HG02870 (cell line): Measurements from ENCODE around the gene VSIG10L2.

Source experiments
- ATAC-seq: cut with Tn5 transposase; IDR thresholded peaks from one replicate; pipeline ENCODE4 v1.9.1; 2021; ENCODE audit warnings: mild to moderate bottlenecking, moderate library complexity; ENCODE audit not compliant: unreplicated experiment

VSIG10L2 gene

DNA sequence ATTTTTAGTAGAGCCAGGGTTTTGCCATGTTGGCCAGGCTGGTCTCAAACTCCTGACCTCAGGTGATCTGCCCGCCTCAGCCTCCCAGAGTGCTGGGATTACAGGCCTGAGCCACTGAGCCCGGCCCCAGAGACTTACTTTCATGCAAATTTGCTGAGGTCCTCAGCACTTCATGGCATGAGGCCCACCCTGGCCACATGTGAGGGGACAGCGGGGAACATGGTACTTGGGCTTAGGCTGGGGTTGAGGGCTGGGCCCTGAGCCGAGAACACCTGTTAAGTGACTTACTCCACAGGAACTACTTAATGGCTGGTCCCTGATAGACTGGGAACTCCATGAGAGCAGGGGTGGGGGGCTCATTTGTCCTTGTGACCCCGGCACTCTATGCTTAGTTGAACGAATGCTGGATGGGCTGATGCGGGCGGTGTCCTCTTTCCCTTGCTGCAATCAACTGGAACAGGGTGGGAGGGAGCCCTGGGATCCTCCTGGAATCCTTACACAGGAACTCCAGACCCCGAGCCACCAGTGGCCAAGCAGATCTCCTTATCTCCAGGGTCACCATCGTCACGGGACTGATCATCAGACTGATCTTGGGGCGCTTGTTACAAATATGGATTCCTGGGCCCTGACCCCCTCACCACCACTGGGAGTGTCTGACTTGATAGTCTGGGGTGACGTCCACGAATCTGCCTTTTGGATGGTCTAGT, 1.0 kb downstream of the VSIG10L2 start:
- no peak for ATAC-seq

DNA sequence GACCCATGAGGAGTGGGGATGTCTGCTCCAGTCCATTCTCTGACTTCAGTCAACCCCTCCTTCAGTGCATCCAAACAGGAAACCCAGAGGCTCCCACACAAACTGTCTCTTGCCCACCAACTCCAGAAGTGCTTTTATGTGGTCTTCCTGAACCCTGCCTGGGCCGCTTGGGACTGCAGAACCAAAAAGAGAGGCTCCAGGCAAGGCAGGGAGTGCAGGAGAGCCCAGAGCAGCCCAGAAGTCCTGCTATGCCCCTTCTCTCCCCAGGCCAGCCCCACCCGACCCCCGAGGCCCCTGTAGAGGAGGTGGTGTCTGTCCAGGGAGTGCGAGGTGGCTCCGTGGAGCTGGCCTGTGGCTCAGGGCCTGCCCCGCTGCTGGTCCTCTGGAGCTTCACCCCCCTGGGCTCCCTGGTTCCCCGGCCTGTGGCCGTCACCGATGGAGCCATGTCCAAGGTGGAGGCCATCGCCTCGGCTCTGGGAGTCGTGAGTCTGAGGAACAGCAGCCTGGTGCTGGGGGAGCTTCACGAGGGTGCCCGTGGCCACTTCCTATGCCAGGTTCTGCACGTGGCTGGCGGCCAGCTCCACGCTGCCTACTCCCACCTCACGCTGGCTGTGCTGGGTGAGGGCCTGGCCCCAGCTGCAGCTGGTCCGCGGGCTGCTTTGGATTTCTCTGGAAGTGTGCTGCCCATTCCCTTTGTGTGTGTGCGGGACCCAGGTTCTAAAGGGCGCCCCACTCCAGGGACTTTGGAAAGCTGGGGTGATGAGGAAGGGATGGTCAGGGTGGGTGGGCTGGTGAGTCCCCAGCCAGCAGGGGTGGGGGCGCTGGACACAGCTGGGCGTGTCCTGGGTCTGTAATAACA, 1.8 kb downstream of the VSIG10L2 start:
- no peak for ATAC-seq

DNA sequence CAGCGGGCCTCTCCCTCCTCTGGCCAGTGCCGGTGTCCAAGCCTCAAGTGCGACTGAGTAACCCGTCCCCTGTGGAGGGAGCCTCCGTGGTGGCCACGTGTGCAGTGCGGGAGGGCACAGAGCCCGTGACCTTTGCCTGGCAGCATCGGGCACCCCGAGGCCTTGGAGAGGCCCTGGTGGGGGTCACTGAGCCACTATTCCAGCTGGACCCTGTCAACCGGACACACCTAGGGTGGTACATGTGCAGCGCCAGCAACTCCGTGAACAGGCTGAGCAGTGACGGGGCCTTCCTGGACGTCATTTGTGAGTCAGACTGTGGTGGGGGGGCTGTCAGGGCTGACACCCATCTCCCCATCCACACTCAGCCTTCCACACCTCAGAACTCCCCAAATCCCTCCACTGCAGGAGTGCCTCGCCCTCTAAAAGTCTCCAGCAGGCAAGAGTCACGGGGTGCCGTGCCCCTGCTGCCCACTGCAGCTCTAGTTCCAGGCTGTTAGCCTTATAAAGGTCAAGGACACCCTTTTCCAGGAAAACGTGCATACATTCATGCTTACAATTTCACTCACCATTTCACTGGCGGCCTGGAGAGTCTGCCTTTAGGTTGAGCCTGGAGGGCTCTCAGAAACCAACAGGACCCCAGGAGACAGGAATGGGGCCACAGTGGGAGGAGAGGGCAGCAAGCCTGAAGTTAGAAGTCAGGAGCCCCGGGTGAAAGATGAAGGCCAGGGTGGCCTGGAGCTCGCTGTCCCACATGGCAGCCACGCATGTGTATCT, 2.6 kb downstream of the VSIG10L2 start:
- no peak for ATAC-seq

DNA sequence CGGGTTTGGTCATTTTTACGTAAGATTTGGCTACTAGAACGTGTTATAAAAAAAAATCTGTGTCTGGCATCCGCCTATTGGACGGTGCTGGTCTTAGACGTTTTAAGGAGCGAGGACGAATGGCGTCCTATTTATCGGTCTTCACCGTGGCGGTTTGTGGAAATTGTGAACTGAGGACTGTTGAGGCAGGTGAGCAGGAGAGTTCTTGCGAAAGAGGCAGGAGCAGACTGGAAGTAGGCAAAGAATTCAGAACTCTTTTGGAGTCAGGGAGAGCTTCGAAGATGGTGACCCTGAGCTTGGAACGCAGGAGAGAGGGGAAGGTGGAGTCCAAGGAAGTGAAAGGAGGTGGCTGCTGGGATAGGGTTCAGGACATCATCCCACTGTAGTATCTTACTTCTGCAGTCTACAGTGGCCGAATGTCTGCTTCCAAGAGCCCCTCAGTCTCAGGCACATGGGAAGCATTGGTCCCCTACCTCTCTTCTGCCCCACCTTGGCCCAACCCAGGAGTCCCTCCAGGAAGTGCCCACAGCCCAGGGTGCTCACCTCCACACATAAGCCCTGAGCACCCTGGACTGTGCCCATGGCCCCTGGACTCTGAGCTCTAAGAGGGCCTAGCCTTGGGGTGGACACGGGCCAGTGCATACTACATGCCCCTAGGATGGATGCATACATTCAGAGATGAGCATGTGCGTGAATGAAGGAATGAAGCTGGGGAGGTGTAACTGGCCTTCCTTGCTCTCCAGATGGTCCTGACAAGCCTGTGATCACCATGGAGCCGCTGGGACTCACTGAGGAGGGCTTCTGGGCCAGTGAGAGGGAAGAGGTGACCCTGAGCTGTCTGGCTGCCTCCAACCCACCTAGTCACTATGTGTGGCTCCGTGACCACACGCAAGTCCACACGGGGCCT, 3.7 kb downstream of the VSIG10L2 start:
- no peak for ATAC-seq

- no peak for ATAC-seq
These were observed 4.3 kb downstream of the VSIG10L2 start for GRCh38 chr11:125950178-125950490.

DNA sequence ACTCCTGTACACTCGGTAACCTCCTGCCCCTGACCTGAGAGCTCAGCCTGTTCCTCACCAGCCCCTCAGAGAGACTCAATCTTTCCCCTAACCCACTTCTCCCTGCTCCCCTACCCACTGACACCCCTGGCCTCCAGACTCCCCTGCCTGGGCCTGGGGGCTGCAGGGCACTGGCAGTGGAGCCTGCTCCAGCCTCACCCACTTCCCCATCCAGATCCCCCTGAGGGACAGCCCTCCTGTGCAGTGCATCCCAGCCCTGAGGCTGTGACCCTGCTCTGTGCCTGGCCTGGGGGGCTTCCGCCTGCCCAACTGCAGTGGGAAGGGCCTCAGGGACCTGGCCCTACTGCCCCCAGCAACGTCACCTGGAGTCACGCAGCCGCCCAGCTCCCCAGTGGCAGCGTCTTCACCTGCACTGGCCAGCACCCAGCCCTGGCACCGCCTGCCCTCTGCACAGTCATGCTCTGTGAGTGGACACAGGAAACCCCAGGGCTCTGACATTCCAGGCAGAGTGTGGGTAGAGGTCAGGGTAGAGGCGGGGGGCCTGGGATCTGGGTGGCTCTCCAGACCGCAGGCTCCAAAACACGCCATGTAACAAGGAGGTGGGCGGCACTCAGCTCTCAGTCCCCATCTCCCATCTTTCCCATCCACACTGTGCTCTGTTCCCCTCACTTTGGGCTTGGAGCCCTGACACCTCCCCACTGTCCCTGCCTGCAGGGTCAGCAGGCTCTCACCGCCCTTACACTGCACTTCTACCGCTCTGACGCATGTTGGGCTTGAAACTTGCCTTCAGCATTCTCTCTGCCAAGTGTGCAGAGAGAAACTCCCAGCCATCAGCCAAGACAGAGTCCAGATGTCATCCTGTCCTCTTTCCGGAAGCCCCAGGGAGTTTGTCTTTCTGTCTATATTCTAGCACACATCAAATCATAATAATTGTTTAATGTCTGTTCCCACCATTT, 5.1 kb downstream of the VSIG10L2 start:
- no peak for ATAC-seq

- ATAC-seq = no peak
These were observed 5.9 kb downstream of the VSIG10L2 start for GRCh38 chr11:125951731-125952130.

- ATAC-seq = no peak
These were observed 6.7 kb downstream of the VSIG10L2 start for GRCh38 chr11:125952559-125952958.

DNA sequence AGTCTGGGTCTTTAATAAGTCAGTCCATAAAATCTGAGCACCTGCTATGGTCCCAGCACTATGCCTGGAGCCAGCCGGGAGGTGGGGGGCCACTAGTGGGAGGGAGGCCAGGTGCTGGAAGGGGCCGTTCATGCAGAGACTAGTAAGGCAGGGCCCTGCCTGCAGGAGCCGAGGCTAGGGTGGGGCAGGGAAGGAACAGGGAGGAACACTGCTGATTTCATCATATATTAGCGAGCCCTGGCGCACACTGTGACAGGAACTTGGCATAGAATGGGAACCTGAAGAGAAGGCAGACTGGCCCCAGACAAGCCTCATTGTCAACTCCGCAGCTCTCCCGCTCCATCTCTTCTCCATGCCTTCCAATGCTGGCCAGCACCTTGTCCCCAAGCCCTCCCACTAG, 7.1 kb downstream of the VSIG10L2 start:
- ATAC-seq = no peak

DNA sequence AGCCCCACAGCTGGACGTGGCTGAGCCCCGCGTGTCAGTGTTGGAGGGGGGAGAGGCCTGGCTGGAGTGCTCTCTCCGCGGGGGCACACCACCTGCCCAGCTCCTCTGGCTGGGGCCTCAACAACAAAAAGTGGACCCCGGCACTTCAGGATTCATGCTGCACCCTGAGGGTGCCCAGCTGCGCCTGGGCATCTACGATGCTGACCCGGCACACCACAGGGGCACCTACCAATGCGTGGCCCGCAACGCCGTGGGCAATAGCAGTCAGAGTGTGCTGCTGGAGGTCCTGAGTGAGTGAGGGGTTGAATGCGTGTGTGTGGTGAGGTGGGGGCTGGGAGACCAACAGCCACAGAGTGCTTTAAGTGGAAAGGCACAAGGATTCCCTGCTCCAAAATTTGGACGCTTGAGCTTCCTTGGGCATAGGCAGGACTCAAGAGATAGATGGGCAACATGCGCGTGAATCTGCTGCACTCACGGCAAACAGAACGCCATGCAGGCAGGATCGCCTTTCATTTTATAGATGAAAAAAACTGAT, 7.6 kb downstream of the VSIG10L2 start:
- no peak for ATAC-seq

GRCh38 chr11:125954123-125954944, 8.5 kb downstream of the VSIG10L2 start:
- ATAC-seq = no peak

DNA sequence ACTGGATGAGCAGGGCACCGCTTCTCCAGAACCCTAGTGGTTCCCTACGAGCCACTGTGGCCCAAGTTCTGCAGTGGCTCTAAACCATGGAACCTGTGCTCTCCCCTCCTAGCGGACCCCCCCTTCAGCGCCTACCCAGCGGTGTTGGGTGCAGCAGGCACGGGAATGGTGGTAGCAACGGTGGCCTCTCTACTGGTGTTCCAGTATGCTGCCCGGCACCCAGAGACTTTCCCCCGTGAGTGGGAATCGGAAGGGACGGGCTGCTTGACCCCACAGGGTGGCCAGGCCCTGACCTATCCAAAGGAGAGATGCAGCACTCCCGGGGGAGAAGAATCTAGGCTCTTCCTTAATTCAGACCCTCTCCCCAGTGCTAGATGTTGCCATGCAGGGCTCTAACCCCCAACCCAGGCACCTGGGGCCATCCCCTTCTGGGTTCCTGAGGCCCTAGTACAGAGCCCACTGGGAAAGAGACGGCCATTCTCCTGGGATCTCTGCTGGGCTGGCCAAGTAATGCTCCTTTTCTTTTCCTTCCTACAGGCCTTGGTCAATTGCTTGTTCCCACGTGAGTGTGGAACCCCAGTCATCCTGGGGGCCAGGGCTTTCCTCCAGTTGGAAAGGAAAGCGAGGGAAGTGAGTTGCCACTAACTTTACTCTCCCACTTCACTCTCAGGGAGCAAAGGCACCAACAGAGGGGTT, 9.2 kb downstream of the VSIG10L2 start:
- ATAC-seq = no peak

DNA sequence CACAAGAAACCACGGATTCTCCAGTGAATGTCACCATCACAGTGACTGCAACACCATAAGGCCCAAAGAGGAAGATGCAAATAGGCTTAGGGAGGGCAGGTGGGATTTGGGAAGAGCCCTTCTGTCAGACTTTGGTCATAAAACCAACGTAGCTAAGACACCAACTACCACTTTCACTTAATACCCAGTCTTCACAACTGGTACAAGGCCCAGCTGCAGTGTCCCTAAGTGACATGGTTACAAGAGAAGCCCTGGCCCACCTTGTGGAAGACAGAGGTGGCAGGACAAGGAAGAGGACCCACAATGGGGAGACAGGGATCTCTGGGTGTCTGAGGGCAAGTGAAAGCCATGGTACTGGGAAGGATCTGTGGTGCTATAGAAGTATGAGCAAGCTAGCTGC, 10.0 kb downstream of the VSIG10L2 start:
- no peak for ATAC-seq

- ATAC-seq = no peak
These were observed 10.7 kb downstream of the VSIG10L2 start for GRCh38 chr11:125956391-125957134.

DNA sequence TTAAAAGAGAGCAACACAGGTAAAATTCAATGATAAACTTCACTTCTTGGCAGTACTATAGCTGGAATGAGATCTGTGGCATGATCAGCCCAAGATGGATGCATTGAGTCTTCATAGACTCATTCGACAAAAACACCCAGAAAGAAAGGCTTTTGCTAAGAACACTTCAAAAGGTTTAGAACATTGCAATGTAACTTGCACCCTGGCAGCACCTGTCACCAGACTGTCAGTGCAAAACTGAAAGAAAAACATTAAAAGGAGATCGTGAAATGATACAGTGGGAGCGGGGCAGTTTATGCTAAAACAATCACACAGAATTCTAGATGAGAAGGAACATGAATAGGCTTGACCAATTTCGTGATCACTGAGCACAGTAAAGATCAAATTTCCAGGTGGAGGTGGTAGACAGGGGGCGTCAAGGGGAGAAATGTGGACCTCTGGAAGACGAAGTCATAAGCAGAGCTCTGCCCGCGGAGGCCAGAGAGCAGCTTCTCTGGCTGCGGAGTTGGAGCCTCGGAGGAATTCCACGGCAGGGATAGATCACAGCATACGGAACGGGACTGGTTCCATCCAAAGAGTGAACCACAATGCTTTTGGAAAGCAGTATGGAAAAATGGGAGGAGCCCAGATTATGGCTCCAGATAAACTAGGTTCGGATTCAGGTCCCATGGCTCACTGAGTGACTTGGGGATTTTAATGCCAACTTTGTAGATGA, 11.9 kb downstream of the VSIG10L2 start:
- ATAC-seq = no peak

DNA sequence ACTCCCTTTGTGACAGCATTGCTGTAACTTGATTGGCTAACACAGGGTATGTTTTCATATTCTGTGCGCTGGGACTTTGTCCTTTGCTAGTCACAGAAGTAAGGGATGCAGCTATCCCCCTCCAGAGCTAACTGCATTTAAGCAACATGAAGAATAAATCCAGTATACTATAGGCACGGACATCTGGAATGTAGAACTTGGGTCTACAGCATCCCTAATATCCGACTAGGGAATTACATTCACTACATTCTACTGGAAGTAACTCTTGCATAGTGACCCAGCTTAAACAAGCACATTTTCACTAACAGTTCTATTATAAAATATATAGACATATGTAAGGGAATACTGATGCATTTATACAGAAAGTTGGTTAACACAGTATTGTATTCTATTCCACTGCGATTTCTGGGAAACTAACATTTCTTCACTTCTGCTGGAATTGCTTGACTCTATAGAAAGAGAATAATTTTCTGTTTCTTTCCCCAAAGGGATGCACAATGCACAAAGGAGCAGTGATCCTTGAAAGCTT, 13.1 kb downstream of the VSIG10L2 start:
- ATAC-seq = no peak
